SW 1271 (cell line): ENCODE data around the gene NFIC.
"Not testable (repeated sequence)": the region's sequence is repeated elsewhere in the genome, so short reads cannot be mapped to it uniquely, and the experiment has no call there.

Source experiments
- DNase-seq, 2 experiments: peaks; one replicate each; lab custom pipeline; 2025; lab: John Stamatoyannopoulos, UW

NFIC gene

GRCh38 chr19:3451451-3451866, 85.1 kb downstream of the NFIC start:
- DNase-seq, result no peak

- DNase-seq, result no peak
Measured at GRCh38 chr19:3452171-3452941, 86.0 kb downstream of the NFIC start.

DNA sequence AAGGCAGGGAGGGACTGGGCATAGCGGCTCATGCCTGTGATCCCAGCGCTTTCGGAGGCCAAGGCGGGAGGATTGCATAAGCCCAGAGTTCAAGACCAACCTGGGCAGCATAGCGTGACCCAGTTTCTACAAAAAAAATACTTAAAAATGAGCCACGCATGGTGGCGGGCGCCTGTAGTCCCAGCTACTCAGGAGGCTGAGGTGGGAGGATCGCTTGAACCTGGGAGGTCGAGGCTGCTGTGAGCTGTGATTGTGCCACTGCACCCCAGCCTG, 86.5 kb downstream of the NFIC start:
- not testable (repeated sequence) for DNase-seq

GRCh38 chr19:3453840-3454239, 87.5 kb downstream of the NFIC start:
- DNase-seq, result no peak

- no peak for DNase-seq
Measured at GRCh38 chr19:3454656-3455392, 88.4 kb downstream of the NFIC start.

DNA sequence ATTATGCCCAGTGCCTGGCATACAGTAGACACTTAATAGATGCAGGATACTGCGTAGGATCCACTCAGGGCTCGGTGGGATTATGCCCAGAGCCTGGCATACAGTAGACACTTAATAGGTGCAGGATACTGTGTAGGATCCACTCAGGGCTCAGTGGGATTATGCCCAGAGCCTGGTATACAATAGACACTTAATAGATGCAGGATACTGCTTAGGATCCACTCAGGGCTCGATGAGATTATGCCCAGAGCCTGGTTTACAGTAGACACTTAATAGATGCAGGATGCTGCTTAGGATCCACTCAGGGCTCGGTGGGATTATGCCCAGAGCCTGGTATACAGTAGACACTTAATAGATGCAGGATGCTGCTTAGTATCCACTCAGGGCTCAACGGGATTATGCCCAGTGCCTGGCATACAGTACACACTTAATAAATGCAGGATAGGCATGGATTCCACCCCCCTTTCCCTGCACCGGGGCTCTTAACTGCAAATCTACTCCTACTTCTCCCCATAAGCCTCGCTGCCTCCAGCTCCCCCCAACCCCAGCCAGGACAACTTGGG, 89.1 kb downstream of the NFIC start:
- DNase-seq, result no peak

- DNase-seq, result no peak
Measured at GRCh38 chr19:3455960-3456601, 89.7 kb downstream of the NFIC start.

GRCh38 chr19:3456925-3457527, 90.6 kb downstream of the NFIC start:
- DNase-seq, result no peak

GRCh38 chr19:3457528-3458228, 91.3 kb downstream of the NFIC start:
- no peak for DNase-seq

- no peak for DNase-seq
Measured at GRCh38 chr19:3458229-3459088, 92.1 kb downstream of the NFIC start.

- peak in 1 of 2 experiments; percentile 17 for DNase-seq
Measured at GRCh38 chr19:3459089-3459881, 92.9 kb downstream of the NFIC start.

- no peak for DNase-seq
Measured at GRCh38 chr19:3459965-3460582, 93.7 kb downstream of the NFIC start.

GRCh38 chr19:3462991-3463713, 96.8 kb downstream of the NFIC start:
- DNase-seq, result no peak

DNA sequence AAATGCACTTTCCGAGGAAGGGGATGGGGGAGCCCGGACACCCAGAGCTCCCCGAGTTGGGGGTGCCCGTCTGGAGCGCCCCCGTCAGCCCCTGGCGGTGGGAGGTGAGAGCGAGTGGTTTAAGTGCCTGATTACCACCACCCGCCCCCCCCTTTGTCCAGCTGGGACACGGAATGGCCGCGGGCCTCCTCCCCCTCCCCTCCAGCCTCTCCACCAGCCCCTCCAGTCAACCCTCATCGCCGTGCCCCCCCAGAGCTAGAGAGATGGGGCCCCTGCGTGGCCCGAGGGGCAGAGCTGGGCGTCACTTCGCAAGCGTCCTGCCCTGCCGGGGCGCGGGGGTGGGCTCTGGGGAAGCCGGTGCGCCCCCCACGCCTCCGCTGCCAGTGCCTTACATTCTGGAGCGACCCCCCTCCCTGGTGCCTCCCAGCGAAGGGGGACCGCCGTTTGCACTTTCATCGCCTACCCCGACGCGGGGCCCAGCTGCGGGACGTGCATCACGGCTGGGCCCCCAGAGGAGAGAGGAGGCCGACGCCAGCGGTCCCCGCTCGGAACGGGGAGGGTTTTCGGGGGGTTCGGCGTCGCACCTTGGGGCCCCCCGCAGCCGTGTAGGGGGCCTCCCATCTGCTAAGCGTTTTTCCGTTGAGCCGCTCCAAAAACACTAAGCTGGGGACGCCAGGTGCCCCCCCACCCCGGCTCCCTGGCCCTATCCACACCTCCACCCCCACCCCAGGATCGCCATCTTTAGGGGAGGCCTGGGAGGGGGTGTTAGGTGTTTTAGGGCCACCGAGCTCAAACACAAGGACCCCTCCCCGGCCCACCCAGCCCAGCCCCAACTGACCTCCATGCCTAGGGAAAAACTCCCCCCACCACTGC, 97.6 kb downstream of the NFIC start:
- DNase-seq, result no peak

DNA sequence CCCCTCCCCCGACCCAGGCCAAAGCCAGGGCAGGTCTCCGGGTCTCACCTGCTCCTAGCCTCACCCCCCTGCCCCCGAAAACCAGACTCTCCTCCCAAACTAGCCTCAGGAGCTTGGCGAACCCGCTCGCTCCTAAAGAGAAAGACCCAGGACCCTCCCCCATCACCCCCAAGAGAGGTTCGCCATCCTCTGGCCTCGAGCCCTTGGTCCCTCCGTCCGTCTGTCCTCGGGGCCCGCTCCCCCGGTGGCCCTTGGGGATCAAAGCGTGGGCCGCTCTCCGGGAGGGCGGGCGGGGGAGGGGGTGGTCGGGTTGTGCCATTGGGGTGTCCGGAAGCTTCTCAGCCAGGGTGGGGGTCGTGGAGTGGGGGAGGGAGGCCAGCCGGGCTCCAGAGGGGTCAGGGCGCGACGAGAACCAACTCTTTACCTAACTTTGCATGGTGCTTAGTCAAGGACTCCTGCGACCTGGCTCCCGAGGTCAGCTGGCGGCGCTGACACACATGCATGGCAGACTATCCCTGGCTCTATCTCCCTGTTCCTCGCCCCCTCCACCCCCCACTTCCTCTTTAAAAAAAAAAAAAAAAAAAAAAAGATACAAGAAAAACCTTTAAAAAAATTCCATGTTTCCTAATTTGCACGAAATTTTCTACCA, 98.3 kb downstream of the NFIC start:
- DNase-seq, result no peak

GRCh38 chr19:3465552-3465951, 99.2 kb downstream of the NFIC start:
- no peak for DNase-seq

DNA sequence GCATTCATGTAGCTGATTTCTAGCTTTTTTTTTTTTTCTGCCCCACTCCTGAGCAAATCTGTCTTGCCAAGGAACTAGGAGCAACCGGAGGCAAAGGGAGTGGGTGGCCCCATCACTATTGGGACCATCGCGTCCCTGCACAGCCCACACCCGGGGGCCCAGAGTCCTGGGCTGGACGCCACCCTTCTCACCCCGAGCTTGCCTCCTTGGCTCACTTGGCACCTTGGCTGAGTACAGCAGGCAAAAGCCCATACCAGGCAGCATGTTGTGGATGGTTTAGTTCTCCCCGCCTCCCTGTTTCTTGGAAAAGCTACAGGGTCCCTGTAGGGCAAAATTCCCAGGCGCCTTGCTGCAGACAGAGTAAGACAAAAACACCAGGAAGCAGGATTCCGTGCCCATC, 100.3 kb downstream of the NFIC start:
- no peak for DNase-seq
